Activated CD4-positive, alpha-beta T cell treated with anti-CD3 and anti-CD28 coated beads, Interleukin-2, amount 10 ng/mL, durations not matched to agents 24 days and 14 days (primary cell): ENCODE measurements around the gene ZNF658. TPM values are rescaled to one million over a fixed set of nuclear protein-coding genes. Genes with fewer than 3 reads are reported as not detected.
"Not testable (repeated sequence)": the region's sequence is repeated elsewhere in the genome, so short reads cannot be mapped to it uniquely, and the experiment has no call there.

Source experiments
- DNase-seq: peaks from one replicate; pipeline ENCODE4 v3.0.0; 2022
- H3K27ac Mint-ChIP-seq: one replicate; pipeline ENCODE4 v1.8.0; 2022; ENCODE audit warnings: mild to moderate bottlenecking, mixed read lengths
- H3K27me3 Mint-ChIP-seq: one replicate; pipeline ENCODE4 v1.8.0; 2022; ENCODE audit warnings: mixed read lengths
- H3K36me3 Mint-ChIP-seq: one replicate; pipeline ENCODE4 v1.8.0; 2022; ENCODE audit warnings: low read depth, mild to moderate bottlenecking, mixed read lengths
- H3K4me1 Mint-ChIP-seq: one replicate; pipeline ENCODE4 v1.8.0; 2021; ENCODE audit warnings: mixed read lengths
- H3K4me3 Mint-ChIP-seq: one replicate; pipeline ENCODE4 v1.8.0; 2022; ENCODE audit warnings: mild to moderate bottlenecking, moderate library complexity, mixed read lengths
- H3K9me3 Mint-ChIP-seq: one replicate; pipeline ENCODE4 v1.8.0; 2021; ENCODE audit warnings: mixed read lengths
- intact Hi-C: fragments of 100-400 bp; cut with micrococcal nuclease; formaldehyde crosslinking; loops from one replicate; pipeline ENCODE4 v1.15.1; 2023
- total RNA-seq: library from RNA; stranded (reverse); gene quantifications from 2 replicates; pipeline ENCODE4 v1.2.3, GENCODE V29; 2022

ZNF658 gene
- total RNA-seq, 1 donor from 2014 or later: 2.0 TPM

DNA sequence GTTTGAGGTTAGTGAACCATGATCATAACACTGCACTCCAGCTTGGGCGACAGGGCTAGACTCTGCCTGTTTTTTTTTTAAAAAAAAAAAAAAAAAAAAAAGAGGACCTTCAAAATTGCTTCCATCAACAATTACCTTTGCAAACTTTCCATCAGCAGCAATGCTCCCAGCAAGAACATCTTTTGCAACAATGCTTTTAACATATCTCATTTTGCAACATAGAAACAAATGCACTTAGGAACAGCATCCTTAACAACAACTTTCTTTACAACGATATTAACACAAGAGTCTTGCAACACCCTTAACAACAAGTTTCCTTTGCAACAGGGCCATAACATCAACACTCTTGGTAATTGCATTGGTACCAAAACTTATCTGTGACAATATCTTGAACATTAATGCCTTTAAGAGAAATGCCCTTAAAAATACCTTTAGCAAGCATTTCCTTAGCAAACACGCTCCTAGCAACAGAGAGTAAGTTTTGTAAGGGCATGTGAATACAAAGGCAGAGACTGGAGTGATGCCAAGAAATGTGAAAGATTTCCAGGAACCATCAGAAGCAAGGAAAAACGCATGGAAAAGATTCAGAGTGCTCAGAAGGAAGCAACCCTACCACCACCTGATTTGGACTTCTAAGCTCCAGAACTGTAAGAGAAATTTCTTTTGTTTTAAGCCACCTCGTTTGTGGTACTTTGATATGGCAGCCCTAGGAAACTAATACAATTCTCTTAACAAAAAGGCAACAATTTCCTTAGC is 42.1 kb downstream of the ZNF658 start:
- H3K36me3 Mint-ChIP-seq, DNase-seq, H3K27me3 Mint-ChIP-seq, intact Hi-C loops, H3K27ac Mint-ChIP-seq, H3K4me1 Mint-ChIP-seq, H3K9me3 Mint-ChIP-seq, H3K4me3 Mint-ChIP-seq: not testable (repeated sequence)

DNA sequence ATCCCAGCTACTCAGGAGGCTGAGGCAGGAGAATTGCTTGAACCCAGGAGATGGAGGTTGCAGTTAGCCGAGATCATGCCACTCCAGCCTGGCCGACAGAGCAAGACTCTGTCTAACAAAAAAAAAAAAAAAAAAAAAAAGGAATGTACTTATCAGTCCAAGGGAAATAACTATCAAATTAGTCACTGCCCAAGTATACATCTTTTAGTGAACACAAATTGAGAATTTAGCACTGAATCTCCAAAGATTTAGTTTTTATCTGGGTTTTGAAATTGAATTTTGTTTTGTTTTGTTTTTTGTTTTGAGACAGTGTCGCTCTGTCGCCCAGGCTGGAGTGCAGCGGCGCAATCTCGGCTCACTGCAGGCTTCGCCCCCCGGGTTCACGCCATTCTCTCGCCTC is 52.1 kb downstream of the ZNF658 start:
- intact Hi-C loops, H3K27ac Mint-ChIP-seq, H3K4me3 Mint-ChIP-seq, H3K9me3 Mint-ChIP-seq, H3K27me3 Mint-ChIP-seq, H3K36me3 Mint-ChIP-seq, H3K4me1 Mint-ChIP-seq, DNase-seq: not testable (repeated sequence)

Other genes with a start within 250 kb of the ZNF658 start
- gene SPATA31A3, start 91.8 kb downstream of the ZNF658 start, total RNA-seq: not detected in 2 replicates